ENCODE results near the gene CLCN7. TPM values are rescaled to one million over a fixed set of nuclear protein-coding genes. Genes with fewer than 3 reads are reported as not detected.

Gene CLCN7
- total and polyA plus RNA-seq, 8 donors: 28.6 to 130 (median 31.3) TPM

GRCh38 chr16:1429631-1430030 lies 45.2 kb downstream of the CLCN7 start:
- Histone ChIP-seq H3K27me3 (peaks cover 0 to 63% of the 10 kb centered on the region in 2 donors), H3K4me3 (no peak overlapping the region), H3K36me3 (no peaks in the 10 kb centered on the region), H3K27ac (no peak overlapping the region), H3K9me3 (no peaks in the 10 kb centered on the region), H3K4me1 (no peaks in the 10 kb centered on the region)
- DNase-seq (no peak), ATAC-seq (no peak)
- no peak for TF ChIP-seq CTCF (IDR thresholded peaks at IDR 0.05)
- intact Hi-C loops (cut with DNase I): no loop called here

- no peak for TF ChIP-seq CTCF (IDR thresholded peaks at IDR 0.05)
Measured at GRCh38 chr16:1429012-1429411, 45.8 kb downstream of the CLCN7 start.

GRCh38 chr16:1428511-1428910 lies 46.3 kb downstream of the CLCN7 start:
- TF ChIP-seq CTCF (IDR thresholded peaks at IDR 0.05): no peak
- Histone ChIP-seq H3K27ac (no peak overlapping the region), H3K27me3 (peaks cover 0 to 54% of the 10 kb centered on the region in 2 donors), H3K9me3 (no peaks in the 10 kb centered on the region), H3K36me3 (no peaks in the 10 kb centered on the region), H3K4me3 (no peak overlapping the region), H3K4me1 (no peaks in the 10 kb centered on the region)
- DNase-seq (no peak), ATAC-seq (peak; percentile 42)
- intact Hi-C loops (cut with DNase I): no loop called here

More at GRCh38 chr16:1429012-1429411, 45.8 kb downstream of the CLCN7 start:
- Histone ChIP-seq H3K9me3 (no peaks in the 10 kb centered on the region), H3K4me1 (no peaks in the 10 kb centered on the region), H3K4me3 (no peak overlapping the region), H3K36me3 (no peaks in the 10 kb centered on the region), H3K27ac (no peak overlapping the region), H3K27me3 (peaks cover 0 to 59% of the 10 kb centered on the region in 2 donors)
- DNase-seq (no peak), ATAC-seq (no peak)
- intact Hi-C loops (cut with DNase I): no loop called here

- DNase-seq (no peak), ATAC-seq (no peak)
- Histone ChIP-seq H3K9me3 (no peaks in the 10 kb centered on the region), H3K27me3 (peaks cover 0 to 47% of the 10 kb centered on the region in 2 donors), H3K27ac (no peak overlapping the region), H3K36me3 (no peaks in the 10 kb centered on the region), H3K4me3 (no peak overlapping the region), H3K4me1 (no peaks in the 10 kb centered on the region)
- intact Hi-C loops (cut with DNase I): no loop called here
- no peak for TF ChIP-seq CTCF (IDR thresholded peaks at IDR 0.05)
Measured at GRCh38 chr16:1427473-1428461, 47.1 kb downstream of the CLCN7 start.

GRCh38 chr16:1426734-1427471 lies 47.9 kb downstream of the CLCN7 start:
- no peak for ATAC-seq
- H3K36me3 ChIP-seq: no peaks in the 10 kb centered on the region
- H3K4me1 ChIP-seq: no peaks in the 10 kb centered on the region
- no peak overlapping the region for H3K27ac ChIP-seq
- no peak for TF ChIP-seq CTCF (IDR thresholded peaks at IDR 0.05)
- no peak overlapping the region for H3K4me3 ChIP-seq
- peaks cover 0 to 38% of the 10 kb centered on the region in 2 donors for H3K27me3 ChIP-seq
- no peaks in the 10 kb centered on the region for H3K9me3 ChIP-seq
- intact Hi-C loops (cut with DNase I): no loop called here
- DNase-seq: no peak

All from left lung (tissue), 10 donors.